CD4-positive, alpha-beta T cell (primary cell): Measurements from ENCODE around the gene HAP1. TPM values are rescaled to one million over a fixed set of nuclear protein-coding genes. Genes with fewer than 3 reads are reported as not detected.

Experiments used
- ATAC-seq: fragments of 200-7000 bp; cut with Tn5 transposase; one replicate; pipeline ENCODE4 v1.10.0; 2022; ENCODE audit warnings: mild to moderate bottlenecking; ENCODE audit not compliant: poor library complexity
- CTCF ChIA-PET: fragments of 350-600 bp; sonication (Branson Sonifier 250); formaldehyde crosslinking; loops from one replicate; lab custom pipeline; 2021; ENCODE audit warnings: antibody characterized with exemption, inconsistent platforms; lab: Charles Lee
- POLR2A ChIA-PET: fragments of 350-600 bp; sonication (Branson Sonifier 250); formaldehyde crosslinking; loops from one replicate; lab custom pipeline; 2021; ENCODE audit warnings: antibody characterized with exemption, inconsistent platforms; lab: Charles Lee
- DNase-seq, 14 experiments: peaks; one replicate each; pipeline ENCODE4 v3.0.0-alpha.2; 2013 to 2020; ENCODE audit warnings: mixed read lengths in 2 of 14
- H3K27ac ChIP-seq, 2 donors: one replicate each; pipeline versions ENCODE4 v1.5.1 to v1.7.0; 2013; ENCODE audit warnings: low read length in 2 of 2, low read depth in 1 of 2, mild to moderate bottlenecking in 1 of 2
- H3K27me3 ChIP-seq, 2 experiments: 1 replicate in 1 of 2; 2 replicates in 1 of 2; pipeline versions ENCODE4 v1.6.1 to v1.7.0; 2013; ENCODE audit warnings: low read length in 2 of 2, control low read depth in 1 of 2, mild to moderate bottlenecking in 1 of 2, moderate library complexity in 1 of 2; ENCODE audit not compliant: insufficient read depth in 2 of 2, control insufficient read depth in 1 of 2
- H3K36me3 ChIP-seq: one replicate; pipeline ENCODE4 v1.6.1; 2013; ENCODE audit warnings: low read length, control low read depth; ENCODE audit not compliant: insufficient read depth
- H3K4me1 ChIP-seq: one replicate; pipeline ENCODE4 v1.6.1; 2013; ENCODE audit warnings: low read length, control low read depth; ENCODE audit not compliant: insufficient read depth
- H3K4me3 ChIP-seq: one replicate; pipeline ENCODE4 v1.5.1; 2013; ENCODE audit warnings: mild to moderate bottlenecking, low read length, moderate library complexity
- H3K9me3 ChIP-seq, 2 experiments: 1 replicate in 1 of 2; 2 replicates in 1 of 2; pipeline versions ENCODE4 v1.6.1 to v1.7.0; 2013; ENCODE audit warnings: low read length in 2 of 2, mild to moderate bottlenecking in 2 of 2, control low read depth in 1 of 2, moderate library complexity in 1 of 2; ENCODE audit not compliant: control insufficient read depth in 1 of 2, insufficient read depth in 1 of 2
- H3K27ac Mint-ChIP-seq: one replicate; pipeline ENCODE4 v1.8.0; 2020; ENCODE audit warnings: mixed read lengths
- H3K27me3 Mint-ChIP-seq: one replicate; pipeline ENCODE4 v1.8.0; 2021; ENCODE audit warnings: mixed read lengths
- H3K36me3 Mint-ChIP-seq: one replicate; pipeline ENCODE4 v1.8.0; 2021; ENCODE audit warnings: low read depth, mixed read lengths
- H3K4me1 Mint-ChIP-seq: one replicate; pipeline ENCODE4 v1.8.0; 2021; ENCODE audit warnings: low read depth, mixed read lengths
- H3K4me3 Mint-ChIP-seq: one replicate; pipeline ENCODE4 v1.8.0; 2020; ENCODE audit warnings: mild to moderate bottlenecking, mixed read lengths
- H3K9me3 Mint-ChIP-seq: one replicate; pipeline ENCODE4 v1.8.0; 2020; ENCODE audit warnings: mixed read lengths
- CTCF ChIP-seq: fragments of 200-600 bp; IDR thresholded peaks from one replicate; pipeline ENCODE4 v1.8.0; 2022; ENCODE audit warnings: antibody characterized with exemption, mild to moderate bottlenecking
- intact Hi-C, 2 experiments: fragments of 100-400 bp; cut with DNase I in 1 of 2; cut with micrococcal nuclease in 1 of 2; formaldehyde crosslinking; loops; one replicate each; pipeline versions ENCODE4 v1.15.1 to v1.9.0; 2023 to 2025; cut with DNase I, micrococcal nuclease
- total RNA-seq, 174 experiments: library from RNA in 2 of 174; stranded (reverse) in 2 of 174; gene quantifications; one replicate each; pipeline ENCODE4 v1.2.3 and lab custom pipeline; 2021 to 2026

HAP1 gene
- total RNA-seq, 2 experiments from 2014 or later, result 0.11 TPM; not detected in 1

GRCh38 chr17:41781404-41782110 is 47.1 kb upstream of the HAP1 start:
- DNase-seq, result no peak
- H3K27me3 ChIP-seq, result peaks cover 22 to 29% of the 10 kb centered on the region in 2 experiments
- H3K27ac Mint-ChIP-seq, result no peak overlapping the region
- no peaks in the 10 kb centered on the region for H3K36me3 ChIP-seq
- intact Hi-C loops, result no loop called here
- no peak for TF ChIP-seq CTCF
- ChIA-PET POLR2A (no interaction called here), CTCF (no interaction called here)
- H3K4me3 Mint-ChIP-seq, result no peak overlapping the region
- H3K4me1 ChIP-seq, result peaks cover 19% of the 10 kb centered on the region
- no peaks in the 10 kb centered on the region for H3K36me3 Mint-ChIP-seq
- peaks cover 5% of the 10 kb centered on the region for H3K4me1 Mint-ChIP-seq
- no peak for ATAC-seq
- H3K27me3 Mint-ChIP-seq, result peaks cover 33% of the 10 kb centered on the region
- no peak overlapping the region for H3K4me3 ChIP-seq
- peaks cover 0 to 5% of the 10 kb centered on the region in 2 experiments for H3K9me3 ChIP-seq
- no peaks in the 10 kb centered on the region for H3K9me3 Mint-ChIP-seq
- H3K27ac ChIP-seq, result no peak overlapping the region

DNA sequence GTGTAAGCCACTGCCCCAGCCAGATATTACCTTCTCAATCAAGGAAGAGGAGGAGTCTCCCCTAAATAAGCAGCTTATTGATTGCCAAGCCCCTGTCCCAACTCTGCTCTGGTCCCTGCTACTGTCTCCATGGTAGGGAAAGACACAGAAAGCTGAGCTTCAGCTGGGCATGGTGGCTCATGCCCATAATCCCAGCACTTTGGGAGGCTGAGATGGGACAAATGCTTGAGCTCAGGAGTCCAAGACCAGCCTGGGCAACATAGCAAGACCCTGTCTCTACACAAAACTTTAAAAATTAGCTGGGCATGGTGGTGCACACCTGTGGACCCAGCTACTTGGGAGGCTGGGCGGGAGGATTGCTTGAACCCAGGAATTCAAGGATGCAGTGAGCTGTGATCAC is 45.5 kb upstream of the HAP1 start:
- Mint-ChIP-seq H3K4me3 (no peak overlapping the region), H3K9me3 (no peaks in the 10 kb centered on the region), H3K27ac (no peak overlapping the region), H3K4me1 (peaks cover under 1% of the 10 kb centered on the region), H3K36me3 (no peaks in the 10 kb centered on the region), H3K27me3 (peaks cover 27% of the 10 kb centered on the region)
- Histone ChIP-seq H3K9me3 (no peaks in the 10 kb centered on the region), H3K4me3 (no peak overlapping the region), H3K27ac (no peak overlapping the region), H3K36me3 (no peaks in the 10 kb centered on the region), H3K4me1 (peaks cover 3% of the 10 kb centered on the region), H3K27me3 (peaks cover 14 to 18% of the 10 kb centered on the region in 2 experiments)
- ChIA-PET POLR2A (no interaction called here), CTCF (interaction anchor here (0.8 kb wide), 1 partner anchor 9 kb away, joined by 3 read pairs; no protein-coding TSS in a partner anchor)
- TF ChIP-seq CTCF, result no peak
- DNase-seq (no peak), ATAC-seq (no peak)
- intact Hi-C loops, result no loop called here

- POLR2A ChIA-PET, result no interaction called here
- peaks cover 4 to 6% of the 10 kb centered on the region in 2 experiments for H3K27me3 ChIP-seq
These were observed 43.2 kb upstream of the HAP1 start for GRCh38 chr17:41777574-41778188.

More at GRCh38 chr17:41777574-41778188, 43.2 kb upstream of the HAP1 start:
- Mint-ChIP-seq H3K9me3 (no peaks in the 10 kb centered on the region), H3K27ac (no peak overlapping the region), H3K4me1 (no peaks in the 10 kb centered on the region), H3K36me3 (no peaks in the 10 kb centered on the region), H3K27me3 (peaks cover 14% of the 10 kb centered on the region), H3K4me3 (no peak overlapping the region)
- CTCF ChIA-PET, result no interaction called here
- H3K4me3 ChIP-seq, result no peak overlapping the region
- H3K36me3 ChIP-seq, result no peaks in the 10 kb centered on the region
- H3K27ac ChIP-seq, result no peak overlapping the region
- no peak for ATAC-seq
- TF ChIP-seq CTCF, result no peak
- intact Hi-C loops, result no loop called here
- DNase-seq, result no peak
- H3K9me3 ChIP-seq, result no peaks in the 10 kb centered on the region
- H3K4me1 ChIP-seq, result no peaks in the 10 kb centered on the region
